CD4-positive, alpha-beta T cell treated with Interleukin-6 for 4 hours (primary cell): ENCODE measurements around the gene SYT5.
A peak's percentile ranks its signal among the peaks of the same experiment; 100 is the strongest.
"Not testable (repeated sequence)": the region's sequence is repeated elsewhere in the genome, so short reads cannot be mapped to it uniquely, and the experiment has no call there.

Experiments
- DNase-seq: peaks from one replicate; pipeline ENCODE4 v3.0.0-alpha.2; 2020; ENCODE audit warnings: mixed read lengths

Gene SYT5

DNA sequence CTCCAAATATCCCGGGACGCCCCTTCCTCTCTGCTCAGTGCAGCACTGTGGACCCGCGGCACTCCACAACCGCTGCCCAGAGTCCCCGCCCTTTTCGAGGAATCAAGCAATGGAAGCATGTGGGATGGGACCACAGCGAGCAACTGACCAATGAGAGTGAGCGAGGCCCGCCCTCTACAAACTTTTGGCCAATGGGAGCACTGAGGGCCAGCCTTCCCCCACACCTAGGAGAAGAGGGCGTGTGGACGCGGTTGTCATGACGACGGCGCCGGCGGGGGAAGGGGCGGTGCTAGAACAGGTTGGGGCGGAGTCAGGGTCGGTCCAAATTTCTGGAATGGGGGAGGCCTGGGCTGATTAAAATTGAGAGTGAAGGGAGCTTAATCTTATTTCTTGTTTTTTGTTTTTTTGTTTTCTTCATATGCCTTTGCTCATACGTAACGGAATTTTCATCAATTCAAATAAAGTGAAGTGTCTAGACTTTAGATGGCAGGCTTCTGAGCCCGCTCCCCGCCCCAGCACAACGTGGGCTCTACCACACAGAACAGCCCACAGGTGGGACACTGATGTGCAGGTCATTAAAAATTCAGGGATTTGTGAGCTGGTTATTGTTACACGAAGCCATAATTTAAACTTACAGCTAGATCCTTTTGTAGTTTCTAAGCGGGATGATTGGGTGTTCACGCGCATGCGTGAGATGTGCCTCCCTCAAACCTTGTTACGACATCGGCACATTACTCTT lies 13.4 kb downstream of the SYT5 start, which contains the start of gene DNAAF3:
TSS of gene DNAAF3 (minus strand) at position 84 of the 739 bp plus-strand sequence. CDS start 200 bp downstream, outside the sequence.
- peak; percentile 36 for DNase-seq

DNA sequence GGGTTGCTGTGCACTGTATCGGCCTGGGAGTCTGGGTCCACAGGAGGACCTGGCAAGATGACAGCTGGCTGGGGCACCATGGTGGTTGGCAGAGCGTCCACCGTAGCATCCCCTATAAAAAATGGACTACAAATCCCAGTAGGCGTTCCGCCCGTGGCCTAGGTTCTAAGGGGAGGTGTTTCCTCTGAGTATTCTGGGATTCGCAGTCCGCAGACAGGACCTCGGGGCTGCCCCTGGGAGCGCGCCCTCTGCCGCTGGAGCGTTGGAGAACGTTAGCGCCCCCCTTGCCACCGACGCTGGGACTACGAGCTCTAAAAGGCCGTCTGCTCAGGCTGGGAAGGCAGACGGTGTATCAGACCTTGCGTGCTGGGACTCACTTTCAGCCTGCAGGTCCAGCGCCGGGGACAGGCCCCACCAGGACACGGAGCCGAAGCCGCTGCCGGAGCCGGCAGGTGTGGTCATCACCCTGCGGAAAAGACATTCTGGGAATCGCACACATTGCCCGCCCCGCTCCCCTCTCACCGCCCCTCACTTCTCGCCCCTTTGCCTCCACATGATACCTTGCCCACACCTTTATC lies 14.0 kb downstream of the SYT5 start:
- peak; percentile 22 for DNase-seq

DNA sequence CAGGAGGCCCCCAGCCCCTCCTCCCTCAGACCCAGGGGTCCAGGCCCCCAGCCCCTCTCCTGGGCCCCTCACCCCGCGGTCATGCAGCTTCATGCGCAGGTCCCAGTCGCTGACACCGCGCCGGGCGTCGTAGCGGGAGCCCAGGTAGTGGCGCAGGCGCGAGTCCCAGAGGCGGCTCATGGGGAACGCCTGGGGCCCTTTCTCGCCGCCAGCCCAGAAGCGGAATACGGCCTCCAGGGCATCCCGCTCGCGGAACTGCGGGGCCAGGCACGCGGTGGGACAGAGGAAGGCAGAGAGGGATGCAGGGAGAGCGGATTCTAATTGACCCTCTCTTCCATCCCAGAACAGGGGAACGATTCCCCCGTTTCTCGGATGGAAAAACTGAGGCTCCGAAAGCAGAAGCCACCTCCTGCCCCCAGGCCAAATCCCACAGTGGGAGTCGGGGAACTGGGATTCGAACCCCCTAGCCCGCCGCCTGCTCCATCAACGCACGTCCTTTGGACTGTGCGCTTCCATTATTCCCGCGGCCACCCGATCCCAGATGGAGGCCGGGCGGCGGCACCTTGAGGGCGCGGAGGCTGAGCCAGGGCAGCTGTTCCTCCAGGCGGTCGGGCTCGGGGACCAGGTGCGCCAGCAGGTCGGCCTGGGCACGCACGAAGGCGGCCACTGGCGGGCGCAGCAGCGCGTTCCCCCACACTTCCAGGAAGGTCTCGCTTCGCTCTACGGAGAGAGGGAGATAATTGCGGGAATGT lies 18.3 kb downstream of the SYT5 start:
- DNase-seq, result no peak

DNA sequence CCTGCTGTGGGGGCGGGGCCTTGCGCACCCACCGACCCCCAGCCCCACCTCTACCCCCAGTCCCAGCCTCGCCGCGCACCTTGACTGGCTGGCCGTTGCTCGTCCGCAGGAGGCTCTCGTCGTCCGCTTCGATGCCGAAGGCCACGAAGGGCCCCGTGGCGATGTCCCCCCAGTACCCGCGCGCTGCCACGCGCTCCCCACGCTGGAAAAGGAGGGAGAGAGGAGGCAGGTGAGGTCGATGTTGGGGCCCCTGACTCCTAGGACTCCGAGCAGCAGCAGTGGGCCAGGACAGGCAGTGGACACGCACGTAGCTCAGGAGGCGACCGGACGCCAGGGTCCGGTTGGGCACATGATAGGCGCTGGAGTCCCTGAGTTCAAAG lies 19.1 kb downstream of the SYT5 start:
- DNase-seq, result no peak

DNA sequence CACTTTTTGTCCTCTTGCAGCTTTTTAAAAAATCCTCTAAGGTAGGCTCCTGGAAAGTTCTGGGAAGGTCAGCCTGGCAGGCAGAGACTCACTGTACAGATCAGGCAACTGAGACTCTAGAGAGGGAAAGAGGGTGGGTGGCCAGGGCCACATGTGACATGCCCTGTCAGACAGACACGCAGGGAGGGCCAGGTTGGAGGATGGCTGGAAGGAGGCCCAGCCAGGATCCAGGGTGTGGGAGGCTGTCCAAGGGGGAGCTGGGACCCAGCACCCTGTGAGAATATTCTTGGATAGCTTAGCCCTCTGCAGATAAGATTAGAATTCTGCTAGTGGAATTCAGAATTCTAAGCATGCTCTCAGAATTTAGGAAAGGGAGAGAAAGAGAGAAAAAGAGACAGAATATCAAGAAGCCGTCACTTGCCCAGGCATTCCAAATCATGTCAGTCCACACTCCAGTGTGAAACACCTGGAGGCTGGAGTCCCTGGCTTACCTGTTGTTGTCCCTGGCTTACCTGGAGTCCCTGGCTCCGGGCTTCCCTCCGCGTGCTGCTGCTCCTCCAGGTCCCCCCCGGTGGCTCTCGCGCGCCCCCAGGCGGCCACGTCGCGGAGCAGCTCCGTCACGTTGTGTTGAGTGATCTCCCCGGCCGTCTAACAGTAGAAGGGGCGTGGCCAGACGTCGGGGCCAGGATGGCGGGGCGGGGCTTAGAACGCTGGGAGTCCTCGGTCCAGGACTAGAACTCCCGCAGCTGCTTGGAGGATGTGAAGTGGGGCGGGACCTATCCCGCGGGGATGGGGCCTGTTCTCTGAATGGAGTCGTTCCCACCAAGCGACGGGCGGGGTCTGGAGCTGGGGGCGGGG lies 19.7 kb downstream of the SYT5 start:
- DNase-seq, result peak; percentile 80

DNA sequence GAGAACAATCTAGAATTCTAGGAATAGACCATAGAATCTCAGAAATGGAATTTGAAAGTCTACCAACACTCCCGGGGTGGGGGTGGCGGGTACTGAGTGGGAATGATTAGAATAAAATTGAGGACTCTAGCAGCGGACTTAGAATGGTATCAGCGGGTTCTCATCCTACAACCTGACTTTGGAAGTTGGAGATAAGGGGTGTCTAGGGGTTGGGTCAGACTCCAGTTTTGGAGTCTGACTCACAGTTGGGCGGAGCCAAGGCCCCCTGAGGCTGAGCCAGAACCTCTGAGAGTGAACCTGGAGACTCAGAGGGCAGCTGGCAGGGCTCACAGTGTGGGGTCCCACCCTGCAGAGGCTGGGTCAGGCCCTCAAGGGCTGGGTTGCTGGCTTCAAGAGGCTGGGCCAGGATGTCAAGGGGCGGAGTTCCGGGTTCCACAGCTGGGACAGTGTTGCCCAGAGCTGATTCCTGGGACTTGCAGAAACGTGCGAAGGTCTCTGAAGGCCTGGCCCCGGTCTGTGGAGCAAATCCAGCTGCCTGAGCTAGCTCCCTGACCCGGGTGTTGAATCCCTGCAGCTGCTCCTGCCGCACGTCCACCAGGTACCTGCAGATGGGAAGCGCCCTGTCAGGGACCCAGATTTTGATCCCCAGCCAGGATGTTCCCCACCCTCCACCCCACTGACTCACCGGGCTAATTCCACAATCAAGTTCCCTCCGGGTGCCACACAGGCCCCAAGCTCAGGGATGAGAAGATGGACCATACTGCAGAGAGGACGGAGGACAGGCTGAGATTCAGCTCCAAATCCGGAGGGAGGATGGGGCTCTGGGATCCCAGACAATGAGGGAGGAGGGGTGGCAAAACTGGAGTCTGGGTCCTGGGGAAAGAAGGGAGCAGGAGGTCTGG lies 21.0 kb downstream of the SYT5 start:
- DNase-seq, result no peak

DNA sequence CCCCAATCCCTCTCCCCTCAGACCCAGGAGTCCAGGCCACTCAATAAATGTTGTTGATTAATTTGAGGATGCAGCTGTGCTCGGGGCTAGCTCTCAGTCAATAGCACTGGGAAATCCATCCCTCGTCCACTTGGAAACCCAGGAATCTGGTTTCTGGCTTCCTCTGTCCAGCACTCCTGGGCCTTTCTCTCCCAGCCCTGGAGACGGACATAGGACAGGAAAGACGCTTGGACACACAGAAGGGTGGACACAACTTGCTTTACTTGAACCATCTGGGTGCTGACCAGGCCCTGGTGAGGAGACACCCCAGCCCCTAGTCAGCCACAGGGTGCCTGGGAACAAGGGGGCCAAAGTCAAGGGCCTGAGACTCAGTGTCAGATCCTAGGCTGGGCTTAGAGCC lies 21.7 kb downstream of the SYT5 start:
- no peak for DNase-seq

DNA sequence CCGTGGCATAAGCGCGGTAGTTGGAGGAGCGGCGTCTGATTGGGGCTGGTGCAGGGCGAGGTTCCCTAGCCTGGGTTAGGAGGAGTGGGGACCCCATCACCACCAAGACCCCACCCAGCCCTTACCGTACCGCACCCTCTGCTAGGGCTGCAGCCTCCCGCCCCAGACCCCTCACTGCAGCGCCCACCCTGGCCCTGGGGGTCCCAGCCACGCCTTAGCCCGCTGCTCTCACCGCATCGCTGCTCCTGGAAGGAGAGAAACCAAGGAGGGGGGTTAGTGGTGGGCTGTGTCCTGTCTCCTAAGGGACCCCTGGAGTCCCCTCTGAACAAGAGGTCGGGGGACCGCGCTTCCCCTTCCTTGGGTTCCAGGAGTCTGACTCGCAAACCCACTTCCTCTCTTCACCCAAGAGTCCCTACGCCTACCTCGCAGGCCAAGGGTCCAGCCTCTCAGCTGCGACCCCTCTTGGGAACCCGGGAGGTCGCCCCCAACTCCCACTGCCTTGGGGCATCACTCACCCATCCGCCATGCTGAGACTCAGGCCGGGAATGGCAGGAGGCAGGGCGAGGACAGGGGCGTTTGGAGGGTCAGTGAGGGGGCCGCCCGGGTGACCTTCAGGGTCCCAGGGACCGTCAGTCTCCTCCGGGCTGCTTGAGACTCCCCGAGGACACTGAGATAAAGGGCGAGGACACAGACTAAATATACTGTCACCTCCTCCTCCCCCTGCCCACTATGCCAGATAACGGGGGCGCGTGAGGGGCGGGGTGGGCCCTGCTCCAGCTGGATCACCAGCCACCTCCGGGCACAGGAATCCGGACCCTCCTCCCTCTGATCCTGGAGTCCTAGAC lies 22.8 kb downstream of the SYT5 start, which contains the start of gene TNNI3:
TSS of gene TNNI3 (minus strand) at position 669 of the 845 bp plus-strand sequence. CDS start at position 526, 143 bp downstream.
- no peak for DNase-seq

DNA sequence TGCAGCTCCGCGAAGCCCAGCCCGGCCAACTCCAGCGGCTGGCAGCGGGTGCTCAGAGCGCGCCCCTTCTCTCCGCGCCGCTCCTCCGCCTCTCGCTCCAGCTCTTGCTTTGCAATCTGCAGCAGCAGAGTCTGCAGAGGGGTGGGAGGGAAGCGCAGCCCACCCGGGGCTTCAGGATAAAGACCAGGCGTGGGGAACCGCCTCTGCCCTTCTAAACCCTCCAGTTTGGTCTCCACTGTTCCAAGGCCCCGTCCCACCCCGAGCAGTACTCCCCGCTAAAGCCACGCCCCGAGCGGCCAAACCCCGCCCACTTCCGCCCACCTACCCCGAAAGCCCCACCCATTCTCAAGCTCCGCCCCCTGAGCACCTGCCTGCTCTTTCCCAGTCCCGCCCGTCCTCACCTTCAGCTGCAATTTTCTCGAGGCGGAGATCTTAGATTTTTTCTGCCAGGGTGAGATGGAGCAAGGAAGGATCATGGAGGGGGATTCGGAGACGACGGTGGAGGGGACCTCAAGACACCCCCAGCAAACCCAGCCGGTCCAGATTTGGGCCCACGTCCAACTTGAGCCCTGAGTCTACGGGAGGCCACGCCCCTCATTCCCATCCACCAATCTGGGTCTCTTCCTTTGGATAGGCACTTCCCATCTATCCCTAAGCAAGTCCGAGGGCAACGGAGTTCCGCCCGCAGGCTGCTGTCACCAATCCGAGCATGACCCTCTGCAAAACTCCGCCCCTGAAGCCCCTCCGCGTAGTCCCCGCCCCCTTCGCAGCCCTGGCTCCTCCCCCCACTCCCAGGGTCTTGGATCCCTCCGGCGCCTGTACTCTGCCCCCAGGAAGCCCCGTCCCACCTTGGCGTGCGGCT lies 23.7 kb downstream of the SYT5 start:
- DNase-seq, result peak; percentile 29

DNA sequence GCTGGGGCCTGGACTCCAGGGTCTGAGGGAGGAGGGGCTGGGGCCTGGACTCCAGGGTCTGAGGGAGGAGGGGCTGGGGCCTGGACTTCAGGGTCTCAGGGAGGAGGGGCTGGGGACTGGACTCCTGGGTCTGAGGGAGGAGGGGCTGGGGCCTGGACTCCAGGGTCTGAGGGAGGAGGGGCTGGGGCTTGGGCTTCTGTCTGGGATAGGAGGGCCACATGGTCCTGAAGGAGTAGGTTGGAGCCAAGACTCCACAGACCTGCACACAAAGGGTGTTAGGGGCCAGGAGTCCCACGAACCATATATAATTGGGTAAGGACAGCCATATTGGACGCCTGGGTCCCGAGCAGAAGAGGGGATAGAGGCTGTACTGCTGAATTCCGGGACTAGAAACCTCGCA lies 24.3 kb downstream of the SYT5 start:
- not testable (repeated sequence) for DNase-seq

DNA sequence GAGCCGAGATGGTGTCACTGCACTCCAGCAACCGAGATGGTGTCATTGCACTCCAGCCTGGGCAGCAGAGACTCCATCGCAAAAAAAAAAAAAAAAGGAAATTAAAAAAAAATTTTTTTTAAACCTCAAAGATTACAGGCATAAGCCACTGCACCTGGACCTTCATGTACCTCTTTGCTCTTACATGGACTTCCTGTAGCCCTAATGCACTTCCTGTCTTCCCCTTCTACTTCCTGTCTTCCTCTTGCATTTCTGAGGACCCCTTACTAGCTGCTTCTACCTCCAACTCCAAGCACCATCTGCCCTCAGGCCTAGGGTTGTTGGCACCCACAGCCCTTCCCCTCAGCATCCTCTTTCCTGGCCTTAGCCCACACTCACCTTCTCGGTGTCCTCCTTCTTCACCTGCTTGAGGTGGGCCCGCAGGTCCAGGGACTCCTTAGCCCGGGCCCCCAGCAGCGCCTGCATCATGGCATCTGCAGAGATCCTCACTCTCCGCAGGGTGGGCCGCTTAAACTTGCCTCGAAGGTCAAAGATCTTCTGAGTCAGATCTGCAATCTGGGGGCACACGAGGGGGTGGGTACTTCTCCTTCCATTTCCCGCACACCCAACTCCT lies 26.3 kb downstream of the SYT5 start:
- no peak for DNase-seq

DNA sequence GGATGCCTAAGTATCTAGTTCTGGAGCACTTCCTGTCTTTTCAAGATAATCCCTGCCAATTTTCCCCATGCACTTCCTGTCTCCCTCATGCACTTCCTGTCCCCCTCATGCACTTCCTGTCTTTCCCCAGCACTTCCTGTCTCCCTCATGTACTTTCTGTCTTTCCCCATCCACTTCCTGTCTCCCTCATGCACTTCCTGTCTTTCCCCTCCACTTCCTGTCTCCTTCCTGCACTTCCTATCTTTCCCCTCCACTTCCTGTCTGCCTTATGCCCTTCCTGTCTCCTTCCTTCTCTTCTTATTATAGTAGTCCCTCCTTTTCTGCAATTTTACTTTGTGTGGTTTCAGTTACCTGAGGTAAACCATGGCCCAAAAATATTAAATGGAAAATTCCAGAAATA lies 28.1 kb downstream of the SYT5 start:
- DNase-seq, result no peak

DNA sequence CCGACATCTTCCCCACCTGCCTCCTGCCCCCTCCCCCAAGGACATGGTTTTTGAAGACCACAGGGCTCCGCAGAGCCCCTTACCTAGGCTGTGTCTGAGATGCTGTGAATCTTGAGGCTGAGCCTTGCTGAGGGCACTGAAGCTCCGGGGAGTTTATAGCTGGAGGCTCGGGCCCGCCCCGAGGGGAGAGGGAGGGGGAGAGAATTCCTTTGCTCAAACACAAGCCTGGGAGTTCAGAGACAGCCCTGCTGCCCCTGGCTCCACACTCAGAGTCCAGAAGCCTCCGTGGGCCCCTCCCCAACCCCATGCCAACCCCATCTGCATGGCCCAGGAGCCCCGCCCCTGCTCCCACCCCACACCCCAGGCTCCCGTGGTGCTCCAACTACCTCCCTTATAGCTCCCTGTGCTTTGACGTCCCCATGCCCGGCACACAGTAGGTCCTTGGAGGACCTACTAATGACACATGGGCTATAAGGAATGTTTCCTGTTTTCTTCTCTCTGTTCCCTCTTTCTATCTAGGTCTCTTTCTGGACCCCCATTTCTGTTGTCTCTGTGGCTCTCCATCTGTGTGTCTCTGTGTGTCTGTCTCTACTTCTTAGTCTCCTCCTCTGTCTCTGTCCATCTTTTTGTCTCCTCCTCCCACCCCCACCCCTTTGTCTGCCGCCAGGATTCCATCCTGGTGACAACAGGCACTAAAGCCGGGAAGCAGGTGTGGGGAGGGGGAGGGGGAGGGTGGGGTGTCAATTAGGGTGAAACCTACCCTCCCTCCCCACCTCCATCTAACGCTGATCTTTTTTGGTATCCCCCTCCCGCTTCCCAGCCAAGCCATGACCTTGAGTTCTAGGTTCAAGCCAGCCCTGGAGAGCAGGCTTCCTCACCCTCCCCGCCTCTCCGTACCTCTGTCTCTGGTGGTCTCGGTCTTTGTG lies 30.7 kb downstream of the SYT5 start, which contains the start of gene TNNT1:
TSS of gene TNNT1 (minus strand) at position 129 of the 926 bp plus-strand sequence. CDS start 2,049 bp downstream, outside the sequence.
- no peak for DNase-seq

DNA sequence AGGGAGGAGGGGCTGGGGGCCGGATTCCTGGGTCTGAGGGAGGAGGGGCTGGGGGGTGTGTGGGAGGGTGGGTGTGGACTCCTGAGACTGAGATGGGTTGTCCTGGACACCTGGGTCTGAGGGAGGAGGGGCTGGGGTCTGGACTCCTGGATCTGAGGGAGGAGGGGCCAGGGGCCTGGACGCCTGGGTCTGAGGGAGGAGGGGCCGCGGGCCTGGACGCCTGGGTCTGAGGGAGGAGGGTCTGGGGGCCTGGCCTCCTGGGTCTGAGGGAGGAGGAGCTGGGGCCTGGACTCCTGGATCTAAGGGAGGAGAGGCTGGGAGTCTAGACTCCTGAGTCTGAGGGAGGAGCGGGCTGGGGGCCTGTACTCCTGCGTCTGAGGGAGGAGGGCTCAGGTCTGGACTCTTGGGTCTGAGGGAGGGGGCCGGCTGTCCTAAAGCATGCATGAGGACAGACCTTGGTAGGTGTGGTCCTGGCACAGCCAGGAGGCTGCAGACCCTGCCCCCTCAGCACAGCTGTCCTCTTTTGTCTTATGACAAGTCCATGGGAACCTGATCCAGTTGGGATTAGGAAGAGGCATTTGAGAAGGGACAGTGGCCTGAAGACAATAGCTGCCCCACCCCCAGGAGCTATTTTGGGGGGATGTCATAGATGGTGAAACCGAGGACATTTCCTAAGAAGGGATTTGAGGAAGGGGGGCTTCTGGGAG lies 32.4 kb downstream of the SYT5 start:
- no peak for DNase-seq

DNA sequence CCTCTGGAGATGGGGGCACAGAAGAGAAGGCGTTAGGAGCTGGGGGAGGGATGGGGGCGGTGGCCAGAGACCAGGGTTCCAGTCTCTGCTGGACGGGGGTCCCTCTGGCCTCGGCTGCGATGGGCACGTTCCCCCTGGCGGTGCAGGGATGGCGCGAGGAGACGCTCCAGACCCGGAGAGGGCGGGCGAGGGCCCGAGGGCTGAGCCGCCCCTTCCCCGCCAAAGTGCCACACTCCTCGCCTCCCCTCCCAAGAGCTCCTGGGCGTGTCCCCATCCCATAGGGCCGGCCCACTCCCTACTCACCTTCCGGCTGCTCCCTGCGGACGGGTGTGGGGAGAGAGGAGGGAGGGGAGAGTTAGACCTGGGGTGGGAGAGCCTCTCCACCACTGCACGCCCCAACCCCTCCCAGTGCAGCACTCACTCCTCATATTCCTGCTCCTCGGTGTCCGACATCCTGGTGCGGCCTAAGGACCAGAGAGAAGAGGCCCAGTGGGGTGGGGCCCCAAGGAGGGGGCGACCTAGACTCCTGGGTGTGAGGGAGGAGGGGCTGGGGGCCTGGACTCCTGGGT lies 33.3 kb downstream of the SYT5 start:
- DNase-seq, result no peak

DNA sequence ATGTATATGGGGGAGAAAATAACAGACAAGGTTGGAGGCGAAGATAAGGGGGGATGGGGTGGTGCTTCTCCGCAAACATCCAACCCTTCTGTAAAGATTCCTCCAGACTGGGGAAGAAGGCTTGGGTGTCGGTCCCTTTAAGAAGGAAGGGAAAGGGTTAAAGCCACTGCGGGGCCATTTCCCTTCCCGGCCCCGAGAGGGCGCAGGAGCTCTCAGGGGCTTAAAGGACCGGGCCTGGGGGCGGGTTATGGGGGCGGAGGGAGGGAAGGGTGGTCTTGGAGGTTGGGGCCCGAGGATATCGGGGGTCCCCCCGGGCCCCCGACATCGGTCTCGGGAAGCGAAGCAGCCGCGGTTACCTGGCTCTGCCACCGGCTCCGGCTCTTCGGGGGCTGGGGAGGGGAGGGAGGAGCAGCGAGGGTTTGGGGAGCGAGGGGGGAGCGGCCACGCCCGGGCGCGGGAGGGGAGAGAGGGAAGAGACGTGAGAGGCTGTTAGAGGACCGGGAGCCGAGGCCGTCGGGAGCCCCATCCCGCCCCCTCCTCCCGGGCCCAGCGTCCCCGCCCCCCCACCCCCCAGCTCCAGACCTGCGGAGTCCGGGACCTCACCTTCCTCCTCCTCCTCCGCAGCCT lies 33.9 kb downstream of the SYT5 start:
- no peak for DNase-seq
